Jurkat, Clone E6-1 (cell line): Measurements from ENCODE around the gene NCF4.

ENCODE experiments used
- DNase-seq: peaks from one replicate; pipeline ENCODE4 v3.0.0-alpha.2; 2011; ENCODE audit warnings: low read depth, low spot score
- H3K4me3 ChIP-seq: 2 replicates; pipeline ENCODE4 v1.5.1; 2011; ENCODE audit warnings: mild to moderate bottlenecking, low read length, control low read depth, moderate library complexity

NCF4 gene

GRCh38 chr22:36884349-36885158 lies 23.7 kb downstream of the NCF4 start:
- H3K4me3 ChIP-seq: no peak overlapping the region
- DNase-seq: no peak

GRCh38 chr22:36885474-36885873 lies 24.7 kb downstream of the NCF4 start:
- no peak for DNase-seq
- H3K4me3 ChIP-seq: no peak overlapping the region

- no peak for DNase-seq
- no peak overlapping the region for H3K4me3 ChIP-seq
Observed at GRCh38 chr22:36886016-36886415, 25.2 kb downstream of the NCF4 start.

GRCh38 chr22:36887162-36887561 lies 26.4 kb downstream of the NCF4 start:
- no peak overlapping the region for H3K4me3 ChIP-seq
- DNase-seq: no peak

- H3K4me3 ChIP-seq: no peak overlapping the region
- no peak for DNase-seq
Observed at GRCh38 chr22:36891646-36892045, 30.8 kb downstream of the NCF4 start.

GRCh38 chr22:36892292-36892691 lies 31.5 kb downstream of the NCF4 start:
- H3K4me3 ChIP-seq: no peak overlapping the region
- no peak for DNase-seq

GRCh38 chr22:36893262-36893661 lies 32.5 kb downstream of the NCF4 start:
- H3K4me3 ChIP-seq: no peak overlapping the region
- no peak for DNase-seq

GRCh38 chr22:36894266-36894665 lies 33.5 kb downstream of the NCF4 start:
- no peak for DNase-seq
- no peak overlapping the region for H3K4me3 ChIP-seq

GRCh38 chr22:36897611-36898010 lies 36.8 kb downstream of the NCF4 start:
- DNase-seq: no peak
- H3K4me3 ChIP-seq: no peak overlapping the region

GRCh38 chr22:36898690-36899089 lies 37.9 kb downstream of the NCF4 start:
- H3K4me3 ChIP-seq: no peak overlapping the region
- no peak for DNase-seq

- no peak overlapping the region for H3K4me3 ChIP-seq
- no peak for DNase-seq
Observed at GRCh38 chr22:36899498-36899897, 38.7 kb downstream of the NCF4 start.

GRCh38 chr22:36900225-36900624 lies 39.4 kb downstream of the NCF4 start:
- no peak for DNase-seq

GRCh38 chr22:36900880-36901279 lies 40.1 kb downstream of the NCF4 start:
- no peak overlapping the region for H3K4me3 ChIP-seq
- no peak for DNase-seq

More at GRCh38 chr22:36900225-36900624, 39.4 kb downstream of the NCF4 start:
- H3K4me3 ChIP-seq: no peak overlapping the region

GRCh38 chr22:36901411-36902142 lies 40.8 kb downstream of the NCF4 start:
- DNase-seq: peak; percentile 82

GRCh38 chr22:36902143-36902926 lies 41.5 kb downstream of the NCF4 start:
- no peak for DNase-seq
- no peak overlapping the region for H3K4me3 ChIP-seq

More at GRCh38 chr22:36901411-36902142, 40.8 kb downstream of the NCF4 start:
- H3K4me3 ChIP-seq: peak overlapping the region; percentile 27

GRCh38 chr22:36904260-36904880 lies 43.6 kb downstream of the NCF4 start:
- no peak overlapping the region for H3K4me3 ChIP-seq
- DNase-seq: no peak

- no peak for DNase-seq
- H3K4me3 ChIP-seq: no peak overlapping the region
Observed at GRCh38 chr22:36907253-36908195, 46.7 kb downstream of the NCF4 start.

- DNase-seq: no peak
- H3K4me3 ChIP-seq: no peak overlapping the region
Observed at GRCh38 chr22:36910461-36910860, 49.7 kb downstream of the NCF4 start.
